ENCODE data around the gene ADARB2. TPM values are rescaled to one million over a fixed set of nuclear protein-coding genes. Genes with fewer than 3 reads are reported as not detected.

The ADARB2 gene
- total RNA-seq, 1 donor from 2014 or later, result under 0.01 TPM

GRCh38 chr10:1559311-1559710, 178.0 kb downstream of the ADARB2 start:
- Histone ChIP-seq H3K9me3 (ENCODE audit: control insufficient read depth in 3 of 3, low read length in 3 of 3) (peaks cover 0 to 4% (median 2%) of the 10 kb centered on the region in 3 donors), H3K4me1 (ENCODE audit: control insufficient read depth in 3 of 3, insufficient read depth in 3 of 3, low read length in 3 of 3) (no peaks in the 10 kb centered on the region), H3K27me3 (ENCODE audit: control insufficient read depth in 3 of 3, insufficient read depth in 3 of 3, low read length in 3 of 3) (peaks cover 0 to 21% (median 17%) of the 10 kb centered on the region in 3 donors), H3K4me3 (ENCODE audit: low read length in 3 of 3) (no peak overlapping the region), H3K27ac (ENCODE audit: low read depth, low read length) (no peak overlapping the region), H3K9ac (ENCODE audit: low read depth in 1 of 3, low read length in 3 of 3) (no peak overlapping the region), H3K36me3 (ENCODE audit: control insufficient read depth in 3 of 3, insufficient read depth in 3 of 3, low read length in 3 of 3) (no peaks in the 10 kb centered on the region)

- H3K4me1 ChIP-seq (ENCODE audit: control insufficient read depth in 3 of 3, insufficient read depth in 3 of 3, low read length in 3 of 3), result no peaks in the 10 kb centered on the region
- H3K27me3 ChIP-seq (ENCODE audit: control insufficient read depth in 3 of 3, insufficient read depth in 3 of 3, low read length in 3 of 3), result peaks cover 3 to 24% (median 17%) of the 10 kb centered on the region in 3 donors
- peaks cover 0 to 4% (median 2%) of the 10 kb centered on the region in 3 donors for H3K9me3 ChIP-seq (ENCODE audit: control insufficient read depth in 3 of 3, low read length in 3 of 3)
- no peak overlapping the region for H3K4me3 ChIP-seq (ENCODE audit: low read length in 3 of 3)
- no peak overlapping the region for H3K9ac ChIP-seq (ENCODE audit: low read depth in 1 of 3, low read length in 3 of 3)
- H3K36me3 ChIP-seq (ENCODE audit: control insufficient read depth in 3 of 3, insufficient read depth in 3 of 3, low read length in 3 of 3), result no peaks in the 10 kb centered on the region
- no peak overlapping the region for H3K27ac ChIP-seq (ENCODE audit: low read depth, low read length)
These were observed 178.4 kb downstream of the ADARB2 start for GRCh38 chr10:1558906-1559305.

- Histone ChIP-seq H3K9ac (ENCODE audit: low read depth in 1 of 3, low read length in 3 of 3) (no peak overlapping the region), H3K9me3 (ENCODE audit: control insufficient read depth in 3 of 3, low read length in 3 of 3) (no peaks in the 10 kb centered on the region), H3K4me3 (ENCODE audit: low read length in 3 of 3) (no peak overlapping the region), H3K36me3 (ENCODE audit: control insufficient read depth in 3 of 3, insufficient read depth in 3 of 3, low read length in 3 of 3) (no peaks in the 10 kb centered on the region), H3K27ac (ENCODE audit: low read depth, low read length) (no peak overlapping the region), H3K4me1 (ENCODE audit: control insufficient read depth in 3 of 3, insufficient read depth in 3 of 3, low read length in 3 of 3) (no peaks in the 10 kb centered on the region), H3K27me3 (ENCODE audit: control insufficient read depth in 3 of 3, insufficient read depth in 3 of 3, low read length in 3 of 3) (peaks cover 9 to 35% (median 13%) of the 10 kb centered on the region in 3 donors)
These were observed 180.2 kb downstream of the ADARB2 start for GRCh38 chr10:1557081-1557480.

GRCh38 chr10:1556496-1556895, 180.8 kb downstream of the ADARB2 start:
- Histone ChIP-seq H3K27me3 (ENCODE audit: control insufficient read depth in 3 of 3, insufficient read depth in 3 of 3, low read length in 3 of 3) (peaks cover 12 to 41% (median 13%) of the 10 kb centered on the region in 3 donors), H3K4me3 (ENCODE audit: low read length in 3 of 3) (no peak overlapping the region), H3K4me1 (ENCODE audit: control insufficient read depth in 3 of 3, insufficient read depth in 3 of 3, low read length in 3 of 3) (no peaks in the 10 kb centered on the region), H3K27ac (ENCODE audit: low read depth, low read length) (no peak overlapping the region), H3K9me3 (ENCODE audit: control insufficient read depth in 3 of 3, low read length in 3 of 3) (no peaks in the 10 kb centered on the region), H3K36me3 (ENCODE audit: control insufficient read depth in 3 of 3, insufficient read depth in 3 of 3, low read length in 3 of 3) (no peaks in the 10 kb centered on the region), H3K9ac (ENCODE audit: low read depth in 1 of 3, low read length in 3 of 3) (no peak overlapping the region)

GRCh38 chr10:1553951-1554350, 183.4 kb downstream of the ADARB2 start:
- peaks cover 9 to 36% (median 12%) of the 10 kb centered on the region in 3 donors for H3K27me3 ChIP-seq (ENCODE audit: control insufficient read depth in 3 of 3, insufficient read depth in 3 of 3, low read length in 3 of 3)
- no peak overlapping the region for H3K4me3 ChIP-seq (ENCODE audit: low read length in 3 of 3)
- H3K9me3 ChIP-seq (ENCODE audit: control insufficient read depth in 3 of 3, low read length in 3 of 3), result no peaks in the 10 kb centered on the region

GRCh38 chr10:1552881-1553670, 184.2 kb downstream of the ADARB2 start:
- peaks cover 7 to 32% (median 12%) of the 10 kb centered on the region in 3 donors for H3K27me3 ChIP-seq (ENCODE audit: control insufficient read depth in 3 of 3, insufficient read depth in 3 of 3, low read length in 3 of 3)
- no peak overlapping the region for H3K27ac ChIP-seq (ENCODE audit: low read depth, low read length)

More at GRCh38 chr10:1553951-1554350, 183.4 kb downstream of the ADARB2 start:
- no peaks in the 10 kb centered on the region for H3K4me1 ChIP-seq (ENCODE audit: control insufficient read depth in 3 of 3, insufficient read depth in 3 of 3, low read length in 3 of 3)
- no peak overlapping the region for H3K9ac ChIP-seq (ENCODE audit: low read depth in 1 of 3, low read length in 3 of 3)
- no peak overlapping the region for H3K27ac ChIP-seq (ENCODE audit: low read depth, low read length)
- H3K36me3 ChIP-seq (ENCODE audit: control insufficient read depth in 3 of 3, insufficient read depth in 3 of 3, low read length in 3 of 3), result no peaks in the 10 kb centered on the region

GRCh38 chr10:1552406-1552805, 184.9 kb downstream of the ADARB2 start:
- H3K27ac ChIP-seq (ENCODE audit: low read depth, low read length), result no peak overlapping the region
- H3K9ac ChIP-seq (ENCODE audit: low read depth in 1 of 3, low read length in 3 of 3), result no peak overlapping the region
- no peaks in the 10 kb centered on the region for H3K9me3 ChIP-seq (ENCODE audit: control insufficient read depth in 3 of 3, low read length in 3 of 3)
- H3K27me3 ChIP-seq (ENCODE audit: control insufficient read depth in 3 of 3, insufficient read depth in 3 of 3, low read length in 3 of 3), result peaks cover 4 to 28% (median 12%) of the 10 kb centered on the region in 3 donors
- H3K4me1 ChIP-seq (ENCODE audit: control insufficient read depth in 3 of 3, insufficient read depth in 3 of 3, low read length in 3 of 3), result no peaks in the 10 kb centered on the region
- no peaks in the 10 kb centered on the region for H3K36me3 ChIP-seq (ENCODE audit: control insufficient read depth in 3 of 3, insufficient read depth in 3 of 3, low read length in 3 of 3)
- H3K4me3 ChIP-seq (ENCODE audit: low read length in 3 of 3), result no peak overlapping the region

More at GRCh38 chr10:1552881-1553670, 184.2 kb downstream of the ADARB2 start:
- Histone ChIP-seq H3K9ac (ENCODE audit: low read depth in 1 of 3, low read length in 3 of 3) (no peak overlapping the region), H3K4me3 (ENCODE audit: low read length in 3 of 3) (no peak overlapping the region), H3K9me3 (ENCODE audit: control insufficient read depth in 3 of 3, low read length in 3 of 3) (no peaks in the 10 kb centered on the region), H3K36me3 (ENCODE audit: control insufficient read depth in 3 of 3, insufficient read depth in 3 of 3, low read length in 3 of 3) (no peaks in the 10 kb centered on the region), H3K4me1 (ENCODE audit: control insufficient read depth in 3 of 3, insufficient read depth in 3 of 3, low read length in 3 of 3) (no peaks in the 10 kb centered on the region)

- Histone ChIP-seq H3K36me3 (ENCODE audit: control insufficient read depth in 3 of 3, insufficient read depth in 3 of 3, low read length in 3 of 3) (no peaks in the 10 kb centered on the region), H3K9me3 (ENCODE audit: control insufficient read depth in 3 of 3, low read length in 3 of 3) (no peaks in the 10 kb centered on the region), H3K9ac (ENCODE audit: low read depth in 1 of 3, low read length in 3 of 3) (no peak overlapping the region), H3K4me1 (ENCODE audit: control insufficient read depth in 3 of 3, insufficient read depth in 3 of 3, low read length in 3 of 3) (no peaks in the 10 kb centered on the region), H3K27me3 (ENCODE audit: control insufficient read depth in 3 of 3, insufficient read depth in 3 of 3, low read length in 3 of 3) (peaks cover 0 to 25% (median 12%) of the 10 kb centered on the region in 3 donors), H3K27ac (ENCODE audit: low read depth, low read length) (no peak overlapping the region), H3K4me3 (ENCODE audit: low read length in 3 of 3) (no peak overlapping the region)
These were observed 185.5 kb downstream of the ADARB2 start for GRCh38 chr10:1551636-1552338.

- Histone ChIP-seq H3K4me1 (ENCODE audit: control insufficient read depth in 3 of 3, insufficient read depth in 3 of 3, low read length in 3 of 3) (no peaks in the 10 kb centered on the region), H3K4me3 (ENCODE audit: low read length in 3 of 3) (no peak overlapping the region), H3K9me3 (ENCODE audit: control insufficient read depth in 3 of 3, low read length in 3 of 3) (no peaks in the 10 kb centered on the region), H3K9ac (ENCODE audit: low read depth in 1 of 3, low read length in 3 of 3) (no peak overlapping the region), H3K36me3 (ENCODE audit: control insufficient read depth in 3 of 3, insufficient read depth in 3 of 3, low read length in 3 of 3) (no peaks in the 10 kb centered on the region), H3K27me3 (ENCODE audit: control insufficient read depth in 3 of 3, insufficient read depth in 3 of 3, low read length in 3 of 3) (peaks cover 0 to 26% (median 12%) of the 10 kb centered on the region in 3 donors), H3K27ac (ENCODE audit: low read depth, low read length) (no peak overlapping the region)
These were observed 186.7 kb downstream of the ADARB2 start for GRCh38 chr10:1550616-1551015.

- Histone ChIP-seq H3K27me3 (ENCODE audit: control insufficient read depth in 3 of 3, insufficient read depth in 3 of 3, low read length in 3 of 3) (peaks cover 0 to 28% (median 12%) of the 10 kb centered on the region in 3 donors), H3K9me3 (ENCODE audit: control insufficient read depth in 3 of 3, low read length in 3 of 3) (no peaks in the 10 kb centered on the region), H3K4me1 (ENCODE audit: control insufficient read depth in 3 of 3, insufficient read depth in 3 of 3, low read length in 3 of 3) (no peaks in the 10 kb centered on the region), H3K27ac (ENCODE audit: low read depth, low read length) (no peak overlapping the region), H3K9ac (ENCODE audit: low read depth in 1 of 3, low read length in 3 of 3) (no peak overlapping the region), H3K4me3 (ENCODE audit: low read length in 3 of 3) (no peak overlapping the region), H3K36me3 (ENCODE audit: control insufficient read depth in 3 of 3, insufficient read depth in 3 of 3, low read length in 3 of 3) (no peaks in the 10 kb centered on the region)
These were observed 187.1 kb downstream of the ADARB2 start for GRCh38 chr10:1550291-1550595.

Data from skeletal muscle tissue (tissue), 4 donors.